22Rv1 (cell line): Measurements from ENCODE around the gene S100A6.
"Not testable (repeated sequence)": the region's sequence is repeated elsewhere in the genome, so short reads cannot be mapped to it uniquely, and the experiment has no call there.

Experiments used
- H3K27ac ChIP-seq: fragments of 450-650 bp; 2 replicates; pipeline ENCODE4 v1.5.1; 2017
- ZFX ChIP-seq: fragments of 450-650 bp; IDR thresholded peaks from 2 replicates; pipeline ENCODE4 v1.6.1; 2017; ENCODE audit warnings: antibody characterized with exemption, borderline replicate concordance
- TF ChIP-seq, protein P1 (sequence below): fragments of 450-650 bp; IDR thresholded peaks from 2 replicates; pipeline ENCODE4 v1.5.1; 2017; ENCODE audit warnings: mild to moderate bottlenecking

Gene S100A6

GRCh38 chr1:153527023-153527682 is 8.6 kb downstream of the S100A6 start:
- H3K27ac ChIP-seq, result no peak overlapping the region
- TF ChIP-seq ZFX, result no peak
- TF ChIP-seq, protein P1, sequence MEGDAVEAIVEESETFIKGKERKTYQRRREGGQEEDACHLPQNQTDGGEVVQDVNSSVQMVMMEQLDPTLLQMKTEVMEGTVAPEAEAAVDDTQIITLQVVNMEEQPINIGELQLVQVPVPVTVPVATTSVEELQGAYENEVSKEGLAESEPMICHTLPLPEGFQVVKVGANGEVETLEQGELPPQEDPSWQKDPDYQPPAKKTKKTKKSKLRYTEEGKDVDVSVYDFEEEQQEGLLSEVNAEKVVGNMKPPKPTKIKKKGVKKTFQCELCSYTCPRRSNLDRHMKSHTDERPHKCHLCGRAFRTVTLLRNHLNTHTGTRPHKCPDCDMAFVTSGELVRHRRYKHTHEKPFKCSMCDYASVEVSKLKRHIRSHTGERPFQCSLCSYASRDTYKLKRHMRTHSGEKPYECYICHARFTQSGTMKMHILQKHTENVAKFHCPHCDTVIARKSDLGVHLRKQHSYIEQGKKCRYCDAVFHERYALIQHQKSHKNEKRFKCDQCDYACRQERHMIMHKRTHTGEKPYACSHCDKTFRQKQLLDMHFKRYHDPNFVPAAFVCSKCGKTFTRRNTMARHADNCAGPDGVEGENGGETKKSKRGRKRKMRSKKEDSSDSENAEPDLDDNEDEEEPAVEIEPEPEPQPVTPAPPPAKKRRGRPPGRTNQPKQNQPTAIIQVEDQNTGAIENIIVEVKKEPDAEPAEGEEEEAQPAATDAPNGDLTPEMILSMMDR, result no peak

GRCh38 chr1:153526132-153526543 is 9.7 kb downstream of the S100A6 start:
- TF ChIP-seq, protein P1, result no peak
- TF ChIP-seq ZFX, result no peak
- H3K27ac ChIP-seq, result no peak overlapping the region

DNA sequence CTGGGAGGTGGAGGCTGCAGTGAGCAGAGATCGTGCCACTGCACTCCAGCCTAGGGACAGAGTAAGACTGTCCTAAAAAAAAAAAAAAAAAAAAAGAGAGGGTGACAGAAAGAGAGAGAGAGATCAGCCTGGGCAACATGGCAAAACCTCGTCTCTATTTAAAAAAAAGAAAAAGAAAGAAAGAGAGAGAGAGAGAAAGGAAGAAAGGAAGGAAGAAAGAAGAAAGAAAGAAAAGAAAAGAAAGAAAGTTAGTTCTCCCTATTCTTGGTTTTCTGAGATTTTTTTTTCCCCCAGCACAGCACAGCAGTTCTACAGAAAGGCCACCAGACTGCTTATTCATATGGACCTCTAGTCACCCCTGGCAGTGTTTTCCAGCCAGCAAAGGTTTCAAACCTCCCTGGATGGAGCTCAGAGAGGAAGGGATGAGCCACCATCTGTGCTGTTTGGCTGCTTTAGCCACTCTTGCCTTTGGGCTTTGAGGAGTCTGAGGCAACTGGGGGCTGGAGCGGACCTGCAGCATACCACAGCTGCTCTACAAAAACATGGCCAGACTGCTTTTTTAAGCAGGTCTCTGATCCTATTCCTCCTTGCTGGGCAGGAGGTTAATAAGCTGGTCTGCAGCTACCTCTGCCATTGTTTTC is 10.6 kb downstream of the S100A6 start:
- TF ChIP-seq ZFX, result no peak
- TF ChIP-seq, protein P1, result no peak
- no peak overlapping the region for H3K27ac ChIP-seq

- H3K27ac ChIP-seq, result not testable (repeated sequence)
Observed at GRCh38 chr1:153522353-153523048, 13.3 kb downstream of the S100A6 start.

GRCh38 chr1:153521808-153522207 is 14.0 kb downstream of the S100A6 start:
- H3K27ac ChIP-seq, result not testable (repeated sequence)

- TF ChIP-seq ZFX, result no peak
- TF ChIP-seq, protein P1, result no peak
- no peak overlapping the region for H3K27ac ChIP-seq
Observed at GRCh38 chr1:153520818-153521476, 14.8 kb downstream of the S100A6 start.

DNA sequence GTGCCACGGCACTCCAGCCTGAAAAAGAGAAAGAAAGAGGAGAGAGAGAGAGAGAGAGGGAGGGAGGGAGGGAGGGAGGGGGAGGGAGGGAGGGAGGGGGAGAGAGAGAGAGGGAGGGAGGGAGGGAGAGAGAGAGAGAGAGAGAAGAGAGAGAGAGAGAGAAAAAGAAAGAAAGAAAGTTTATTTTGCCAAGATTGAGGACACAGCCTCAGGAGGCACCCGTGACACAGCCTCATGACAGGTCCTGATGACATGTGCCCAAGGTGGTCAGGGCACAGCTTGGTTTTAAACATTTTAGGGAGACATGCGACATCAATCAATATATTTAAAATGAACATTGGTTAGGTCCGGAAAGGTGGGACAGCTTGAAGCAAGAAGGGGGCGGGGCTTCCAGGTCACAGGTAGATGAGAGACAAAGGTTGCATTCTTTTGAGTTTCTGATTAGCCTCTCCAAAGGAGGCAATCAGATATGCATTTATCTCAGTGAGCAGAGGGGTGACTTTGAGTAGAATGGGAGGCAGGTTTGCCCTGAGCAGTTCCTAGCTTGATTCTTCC is 15.6 kb downstream of the S100A6 start:
- H3K27ac ChIP-seq, result not testable (repeated sequence)

- TF ChIP-seq ZFX, result no peak
- TF ChIP-seq, protein P1, result no peak
- no peak overlapping the region for H3K27ac ChIP-seq
Observed at GRCh38 chr1:153519242-153519641, 16.5 kb downstream of the S100A6 start.
